ENCODE results near the gene FASN.

Gene FASN

GRCh38 chr17:82101301-82101715 lies 3.3 kb upstream of the FASN start:
- no peak for DNase-seq

- DNase-seq: no peak
Observed at GRCh38 chr17:82100502-82101298, 2.7 kb upstream of the FASN start.

- DNase-seq: no peak
Observed at GRCh38 chr17:82098939-82099763, 1.1 kb upstream of the FASN start.

GRCh38 chr17:82097919-82098168 lies 192 bp downstream of the FASN start:
- DNase-seq: no peak

GRCh38 chr17:82097184-82097918 lies 685 bp downstream of the FASN start:
- no peak for DNase-seq

- no peak for DNase-seq
Observed at GRCh38 chr17:82096709-82097183, 1.3 kb downstream of the FASN start.

GRCh38 chr17:82095777-82096708 lies 2.0 kb downstream of the FASN start:
- no peak for DNase-seq

GRCh38 chr17:82094931-82095776 lies 2.9 kb downstream of the FASN start:
- no peak for DNase-seq

GRCh38 chr17:82092995-82093751 lies 4.9 kb downstream of the FASN start:
- no peak for DNase-seq

- DNase-seq: no peak
Observed at GRCh38 chr17:82092628-82092994, 5.4 kb downstream of the FASN start.

GRCh38 chr17:82092094-82092586 lies 5.9 kb downstream of the FASN start:
- no peak for DNase-seq

- DNase-seq: no peak
Observed at GRCh38 chr17:82091264-82092066, 6.6 kb downstream of the FASN start.

- DNase-seq: no peak
Observed at GRCh38 chr17:82090549-82091263, 7.3 kb downstream of the FASN start.

GRCh38 chr17:82089723-82090548 lies 8.1 kb downstream of the FASN start:
- no peak for DNase-seq

- DNase-seq: no peak
Observed at GRCh38 chr17:82088838-82089722, 9.0 kb downstream of the FASN start.

GRCh38 chr17:82087961-82088837 lies 9.8 kb downstream of the FASN start:
- no peak for DNase-seq

Data from DMS 273 treated with DMSO at 0.1 percent for 48 hours (cell line).